ENCODE measurements around the gene CTDSP2.
"Not testable (repeated sequence)": the region's sequence is repeated elsewhere in the genome, so short reads cannot be mapped to it uniquely, and the experiment has no call there.

Gene CTDSP2

GRCh38 chr12:57833672-57834071 lies 12.9 kb downstream of the CTDSP2 start:
- DNase-seq = no peak

GRCh38 chr12:57832966-57833365 lies 13.6 kb downstream of the CTDSP2 start:
- no peak for DNase-seq

- no peak for DNase-seq
Measured at GRCh38 chr12:57830393-57830792, 16.1 kb downstream of the CTDSP2 start.

- DNase-seq = no peak
Measured at GRCh38 chr12:57829025-57829777, 17.3 kb downstream of the CTDSP2 start.

GRCh38 chr12:57826966-57827365 lies 19.6 kb downstream of the CTDSP2 start:
- no peak for DNase-seq

- no peak for DNase-seq
Measured at GRCh38 chr12:57826400-57826799, 20.1 kb downstream of the CTDSP2 start.

GRCh38 chr12:57825451-57825850 lies 21.1 kb downstream of the CTDSP2 start:
- no peak for DNase-seq

- DNase-seq = no peak
Measured at GRCh38 chr12:57823908-57824640, 22.5 kb downstream of the CTDSP2 start.

GRCh38 chr12:57823131-57823907 lies 23.2 kb downstream of the CTDSP2 start:
- no peak for DNase-seq

- DNase-seq = no peak
Measured at GRCh38 chr12:57822392-57823130, 24.0 kb downstream of the CTDSP2 start.

GRCh38 chr12:57821474-57822214 lies 24.9 kb downstream of the CTDSP2 start:
- no peak for DNase-seq

- DNase-seq = not testable (repeated sequence)
Measured at GRCh38 chr12:57821015-57821414, 25.5 kb downstream of the CTDSP2 start.

GRCh38 chr12:57820119-57820518 lies 26.4 kb downstream of the CTDSP2 start:
- not testable (repeated sequence) for DNase-seq

GRCh38 chr12:57817990-57818331 lies 28.6 kb downstream of the CTDSP2 start:
- DNase-seq = not testable (repeated sequence)

GRCh38 chr12:57817261-57817989 lies 29.1 kb downstream of the CTDSP2 start:
- no peak for DNase-seq

- no peak for DNase-seq
Measured at GRCh38 chr12:57816855-57817151, 29.7 kb downstream of the CTDSP2 start.

GRCh38 chr12:57816001-57816854 lies 30.3 kb downstream of the CTDSP2 start:
- no peak for DNase-seq

GRCh38 chr12:57815177-57816000 lies 31.1 kb downstream of the CTDSP2 start:
- DNase-seq = peak; percentile 27

- DNase-seq = no peak
Measured at GRCh38 chr12:57813971-57814772, 32.4 kb downstream of the CTDSP2 start.
